SK-MEL-5 (cell line): ENCODE data around the gene PCDHGA4. TPM values are rescaled to one million over a fixed set of nuclear protein-coding genes. Genes with fewer than 3 reads are reported as not detected.
"Not testable (repeated sequence)": the region's sequence is repeated elsewhere in the genome, so short reads cannot be mapped to it uniquely, and the experiment has no call there.

ENCODE experiments used
- DNase-seq: peaks from one replicate; pipeline ENCODE4 v3.0.0-alpha.2; 2016; ENCODE audit warnings: low read depth, low spot score
- in situ Hi-C: cut with HindIII; loops from 2 replicates; pipeline ENCODE4 v1.10.0; 2016; ENCODE audit warnings: low sequenced_read_pairs, high pct_unique_total_duplicates, low pct_unique_long_range_greater_than_20kb
- total RNA-seq: library from RNA; depleted of rRNA; stranded (reverse); fragments of >200 nt; shearing (Covaris generic); gene quantifications from 2 replicates; pipeline ENCODE4 v1.2.3, GENCODE V29; 2014

PCDHGA4 gene
- total RNA-seq, 1 experiment from 2014 or later, result 1.4 TPM

GRCh38 chr5:141343242-141343952 lies 11.4 kb upstream of the PCDHGA4 start, which contains the start of gene PCDHGA3:
PCDHGA3 (plus strand) TSS chr5:141343829; CDS start chr5:141344034, 205 bp downstream.
- in situ Hi-C loops, result no loop called here
- peak; percentile 41 for DNase-seq

GRCh38 chr5:141343953-141344463 lies 10.8 kb upstream of the PCDHGA4 start:
- DNase-seq, result no peak
- in situ Hi-C loops, result no loop called here

- DNase-seq, result no peak
- in situ Hi-C loops, result no loop called here
Measured at GRCh38 chr5:141345327-141345726, 9.5 kb upstream of the PCDHGA4 start.

GRCh38 chr5:141346017-141346416 lies 8.8 kb upstream of the PCDHGA4 start:
- in situ Hi-C loops, DNase-seq: not testable (repeated sequence)

- in situ Hi-C loops, result no loop called here
- DNase-seq, result peak; percentile 75
Measured at GRCh38 chr5:141349917-141350619, 4.8 kb upstream of the PCDHGA4 start, which contains the start of gene PCDHGB1. PCDHGB1 (plus strand) TSS chr5:141350099; CDS start chr5:141350261, 162 bp downstream.

- in situ Hi-C loops, result no loop called here
- DNase-seq, result no peak
Measured at GRCh38 chr5:141351591-141351990, 3.2 kb upstream of the PCDHGA4 start.

GRCh38 chr5:141355641-141356040 lies 820 bp downstream of the PCDHGA4 start:
- in situ Hi-C loops, result no loop called here
- no peak for DNase-seq

- in situ Hi-C loops, result no loop called here
- DNase-seq, result no peak
Measured at GRCh38 chr5:141356133-141356532, 1.3 kb downstream of the PCDHGA4 start.

GRCh38 chr5:141356950-141357349 lies 2.1 kb downstream of the PCDHGA4 start:
- in situ Hi-C loops, result no loop called here
- DNase-seq, result no peak

GRCh38 chr5:141359790-141360426 lies 5.1 kb downstream of the PCDHGA4 start, which contains the start of gene PCDHGB2:
PCDHGB2 (plus strand) TSS chr5:141359994; CDS start chr5:141360136, 142 bp downstream.
- in situ Hi-C loops, result no loop called here

GRCh38 chr5:141360685-141361084 lies 5.9 kb downstream of the PCDHGA4 start:
- in situ Hi-C loops, result no loop called here

More at GRCh38 chr5:141359790-141360426, 5.1 kb downstream of the PCDHGA4 start, which contains the start of gene PCDHGB2:
- DNase-seq, result peak; percentile 51

GRCh38 chr5:141362719-141363118 lies 7.9 kb downstream of the PCDHGA4 start:
- no peak for DNase-seq
- in situ Hi-C loops, result no loop called here

More at GRCh38 chr5:141360685-141361084, 5.9 kb downstream of the PCDHGA4 start:
- DNase-seq, result no peak

GRCh38 chr5:141363952-141364660 lies 9.3 kb downstream of the PCDHGA4 start, which contains the start of gene PCDHGA5:
PCDHGA5 (plus strand) TSS chr5:141364162; CDS start chr5:141364331, 169 bp downstream.
- in situ Hi-C loops, result no loop called here
- peak; percentile 20 for DNase-seq

- in situ Hi-C loops, result no loop called here
- no peak for DNase-seq
Measured at GRCh38 chr5:141366016-141366896, 11.4 kb downstream of the PCDHGA4 start.

- peak; percentile 33 for DNase-seq
- in situ Hi-C loops, result no loop called here
Measured at GRCh38 chr5:141369994-141370848, 15.4 kb downstream of the PCDHGA4 start, which contains the start of gene PCDHGB3. PCDHGB3 (plus strand) TSS chr5:141370242; CDS start chr5:141370395, 153 bp downstream.
